ENCODE measurements around the gene PTPRG.

GRCh38 chr3:62122819-62123218 is 561.4 kb downstream of the PTPRG start:
- no peak for TF ChIP-seq CTCF (IDR thresholded peaks at IDR 0.05)
- TF ChIP-seq EP300 (IDR thresholded peaks at IDR 0.05) = no peak

All from suprapubic skin (tissue), 3 donors.